GM18861 (cell line): Measurements from ENCODE around the gene UBAP1L.
"Not testable (repeated sequence)": the region's sequence is repeated elsewhere in the genome, so short reads cannot be mapped to it uniquely, and the experiment has no call there.

Experiments used
- ATAC-seq: cut with Tn5 transposase; IDR thresholded peaks from one replicate; pipeline ENCODE4 v1.9.1; 2021; ENCODE audit not compliant: unreplicated experiment

UBAP1L gene

GRCh38 chr15:65085207-65085753, 29.7 kb downstream of the UBAP1L start:
- no peak for ATAC-seq

GRCh38 chr15:65084500-65085206, 30.3 kb downstream of the UBAP1L start:
- no peak for ATAC-seq

- no peak for ATAC-seq
These were observed 31.7 kb downstream of the UBAP1L start for GRCh38 chr15:65083262-65083701.

GRCh38 chr15:65082303-65082953, 32.6 kb downstream of the UBAP1L start:
- no peak for ATAC-seq

GRCh38 chr15:65081758-65082157, 33.2 kb downstream of the UBAP1L start:
- ATAC-seq, result no peak

- no peak for ATAC-seq
These were observed 33.7 kb downstream of the UBAP1L start for GRCh38 chr15:65081270-65081669.

GRCh38 chr15:65079580-65079979, 35.4 kb downstream of the UBAP1L start:
- no peak for ATAC-seq

- ATAC-seq, result no peak
These were observed 37.0 kb downstream of the UBAP1L start for GRCh38 chr15:65077981-65078352.

GRCh38 chr15:65077291-65077980, 37.6 kb downstream of the UBAP1L start:
- ATAC-seq, result no peak

GRCh38 chr15:65076486-65077290, 38.3 kb downstream of the UBAP1L start, which contains the start of gene KBTBD13:
TSS of gene KBTBD13 (plus strand) at chr15:65076746. CDS start at chr15:65076816, 70 bp downstream.
- ATAC-seq, result no peak

- ATAC-seq, result not testable (repeated sequence)
These were observed 39.2 kb downstream of the UBAP1L start for GRCh38 chr15:65075607-65076395.

- not testable (repeated sequence) for ATAC-seq
These were observed 40.1 kb downstream of the UBAP1L start for GRCh38 chr15:65074946-65075345.

GRCh38 chr15:65072617-65073016, 42.4 kb downstream of the UBAP1L start:
- ATAC-seq, result no peak

- no peak for ATAC-seq
These were observed 43.0 kb downstream of the UBAP1L start for GRCh38 chr15:65072027-65072426.

GRCh38 chr15:65071381-65071811, 43.6 kb downstream of the UBAP1L start:
- no peak for ATAC-seq

GRCh38 chr15:65069779-65070546, 45.0 kb downstream of the UBAP1L start:
- no peak for ATAC-seq

GRCh38 chr15:65069179-65069578, 45.8 kb downstream of the UBAP1L start:
- no peak for ATAC-seq

- ATAC-seq, result no peak
These were observed 46.6 kb downstream of the UBAP1L start for GRCh38 chr15:65068403-65068788.
